GM18508 (cell line): ENCODE measurements around the gene PFDN4.
"Not testable (repeated sequence)": the region's sequence is repeated elsewhere in the genome, so short reads cannot be mapped to it uniquely, and the experiment has no call there.

Experiments
- ATAC-seq: cut with Tn5 transposase; IDR thresholded peaks from one replicate; pipeline ENCODE4 v1.9.1; 2021; ENCODE audit warnings: moderate number of reproducible peaks; ENCODE audit not compliant: insufficient read depth, unreplicated experiment

The PFDN4 gene

DNA sequence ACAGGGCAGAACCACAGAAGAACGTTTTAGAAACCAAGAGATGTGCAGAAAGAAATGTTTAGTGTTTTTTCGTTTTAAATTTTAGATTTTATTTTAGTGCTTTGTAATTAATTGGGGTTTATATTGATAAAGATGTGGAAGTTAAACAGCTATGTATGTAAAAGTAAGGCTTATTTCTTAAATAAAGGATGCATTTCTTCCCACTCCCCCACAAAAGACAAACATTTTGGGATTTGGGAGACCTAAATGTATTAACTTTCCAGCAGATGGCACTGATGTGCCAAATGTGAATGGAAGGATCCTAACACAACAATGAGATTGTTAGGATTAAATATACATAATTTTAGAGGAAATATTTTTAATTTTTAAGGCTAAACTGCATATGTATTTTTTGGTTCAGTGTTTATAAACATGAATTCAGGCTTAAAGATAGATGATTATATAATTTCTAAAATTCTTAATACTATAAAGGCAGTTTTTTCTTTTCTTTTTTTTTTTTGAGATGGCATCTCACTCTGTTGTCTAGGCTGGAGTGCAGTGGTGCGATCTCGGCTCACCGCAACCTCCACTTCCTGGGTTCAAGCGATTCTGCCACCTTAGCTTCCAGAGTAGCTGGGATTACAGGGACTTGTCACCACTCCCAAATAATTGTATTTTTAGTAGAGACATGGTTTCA is 12.0 kb downstream of the PFDN4 start:
- ATAC-seq = no peak

DNA sequence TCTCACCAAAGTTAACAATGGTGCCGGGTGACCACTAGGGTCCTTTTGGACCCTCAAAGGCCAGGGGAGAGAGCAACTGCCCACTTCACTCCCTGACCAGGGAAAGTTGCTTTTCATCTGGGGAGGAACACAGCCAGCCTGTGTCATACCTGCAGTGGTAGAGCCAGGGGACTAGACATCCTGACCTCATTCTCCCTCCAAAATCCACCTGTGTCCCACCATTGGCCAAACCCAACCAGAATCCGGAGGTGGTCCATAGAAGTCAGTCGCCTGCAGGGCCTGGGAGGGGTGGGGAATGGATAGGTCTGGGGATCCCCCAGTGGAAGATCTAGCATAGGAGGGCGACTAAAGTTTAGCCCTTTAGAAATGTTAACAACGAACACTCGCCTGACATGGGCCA is 12.8 kb downstream of the PFDN4 start:
- ATAC-seq = no peak

DNA sequence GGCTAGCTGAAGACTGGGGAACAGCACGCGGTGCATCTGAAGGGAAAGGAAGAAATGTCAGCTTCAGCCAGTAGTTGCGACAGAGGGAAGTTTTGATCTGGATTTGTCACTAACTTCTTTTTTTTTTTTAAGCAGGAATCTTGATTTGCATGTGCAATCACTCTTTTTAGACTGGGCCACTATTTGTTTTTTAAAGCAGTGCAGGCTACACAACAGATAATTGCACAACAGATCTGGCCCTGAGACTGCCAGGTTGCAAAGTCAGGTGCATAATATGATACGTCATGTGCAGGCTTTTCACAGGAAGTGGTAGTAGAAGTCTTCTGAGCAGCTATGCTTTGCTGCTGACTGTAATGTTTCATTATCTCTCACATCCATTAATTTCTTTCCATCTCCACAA is 13.5 kb downstream of the PFDN4 start:
- ATAC-seq = no peak

DNA sequence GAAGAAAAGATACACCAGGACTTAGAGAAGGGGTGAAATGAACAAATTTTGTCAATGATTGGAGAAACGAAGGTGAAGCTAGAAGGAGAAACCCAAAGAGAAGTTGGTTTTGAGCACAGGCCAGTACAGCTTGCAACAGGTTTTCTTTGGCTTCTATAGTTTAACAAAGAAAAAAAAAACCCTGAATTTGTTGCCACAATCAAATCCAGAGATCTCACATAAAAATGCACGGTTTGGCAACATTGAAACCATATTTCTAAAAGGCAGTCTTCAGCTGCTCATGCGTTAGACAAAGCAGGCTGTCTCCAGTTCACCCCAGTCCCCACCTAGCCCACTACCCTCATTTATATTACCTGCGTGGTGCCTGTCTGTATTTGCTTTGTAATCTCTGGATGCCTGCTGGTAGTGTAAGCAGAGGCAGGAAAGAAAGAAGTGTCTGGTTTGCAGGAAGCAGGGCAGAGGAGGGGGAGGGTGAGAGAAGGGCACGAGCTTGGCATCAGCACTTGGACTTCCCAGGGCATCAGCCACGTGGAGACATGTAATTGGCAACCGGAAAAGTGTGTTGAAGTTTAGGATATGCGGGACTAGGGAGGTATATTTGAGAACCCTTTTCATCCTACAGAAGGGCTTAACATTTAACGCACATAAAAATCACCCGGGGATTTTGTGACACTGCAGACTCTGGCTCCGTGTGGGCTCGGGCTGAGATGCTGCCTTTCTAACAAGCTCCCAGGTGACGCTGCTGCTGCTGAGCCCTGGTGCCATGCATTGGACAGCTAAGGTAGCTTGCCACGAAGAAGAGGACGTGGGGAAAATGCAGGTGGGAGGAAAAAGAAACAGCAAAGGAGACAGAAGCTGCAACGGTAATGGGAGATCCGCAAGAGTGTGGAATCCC is 14.4 kb downstream of the PFDN4 start:
- no peak for ATAC-seq

DNA sequence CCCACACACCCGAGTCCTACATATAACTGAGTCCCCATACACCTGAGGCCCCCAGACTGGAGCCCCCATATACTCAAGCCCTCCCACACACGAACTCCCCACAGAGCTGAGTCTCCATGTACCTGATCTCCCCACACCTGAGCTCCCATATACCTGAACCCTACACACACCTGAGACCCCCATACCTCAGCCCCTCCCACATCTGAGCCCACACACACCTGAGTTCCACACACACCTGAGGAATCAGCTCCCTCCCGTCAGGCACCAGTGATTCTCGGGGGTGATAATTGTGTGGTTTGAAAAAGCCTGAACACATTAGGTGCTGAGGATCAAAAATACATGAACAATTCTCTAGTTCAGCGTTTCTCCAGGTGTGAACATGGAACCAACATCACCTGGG is 15.4 kb downstream of the PFDN4 start:
- no peak for ATAC-seq

DNA sequence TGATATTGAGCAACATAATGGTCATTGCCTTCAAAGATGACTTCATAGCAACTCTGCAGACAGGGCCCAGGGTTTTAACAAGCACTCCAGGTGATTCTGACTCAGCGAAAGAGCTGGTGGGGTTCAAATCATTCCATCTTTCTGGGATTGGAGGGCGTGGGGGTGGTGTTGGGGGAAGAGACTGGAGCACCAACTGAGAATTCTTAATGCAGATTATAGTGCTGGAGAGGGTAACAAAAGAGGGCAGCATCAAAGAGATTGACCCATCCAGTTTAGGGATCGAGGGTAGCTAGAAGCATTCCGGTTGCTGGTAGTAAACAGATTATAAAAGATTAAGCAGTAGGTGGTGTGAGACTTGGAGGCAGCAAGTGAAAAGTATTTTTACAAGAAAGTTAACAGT is 15.9 kb downstream of the PFDN4 start:
- ATAC-seq = no peak

DNA sequence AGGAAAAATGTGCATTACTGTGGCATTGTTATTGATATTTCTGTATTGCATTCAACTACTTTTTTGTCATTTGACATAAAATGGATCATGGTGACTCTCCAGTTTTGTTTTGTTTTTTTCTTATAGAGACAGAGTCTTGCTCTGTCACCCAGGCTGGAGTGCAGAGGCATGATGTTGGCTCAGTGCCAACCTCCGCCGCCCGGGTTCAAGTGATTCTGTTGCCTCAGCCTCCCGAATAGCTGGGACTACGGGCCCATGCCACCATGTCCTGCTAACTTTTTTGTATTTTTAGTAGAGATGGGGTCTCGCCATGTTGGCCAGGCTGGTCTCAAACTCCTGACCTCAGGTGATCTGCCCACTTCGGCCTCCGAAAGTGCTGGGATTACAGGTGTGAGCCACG is 16.8 kb downstream of the PFDN4 start:
- ATAC-seq = not testable (repeated sequence)

DNA sequence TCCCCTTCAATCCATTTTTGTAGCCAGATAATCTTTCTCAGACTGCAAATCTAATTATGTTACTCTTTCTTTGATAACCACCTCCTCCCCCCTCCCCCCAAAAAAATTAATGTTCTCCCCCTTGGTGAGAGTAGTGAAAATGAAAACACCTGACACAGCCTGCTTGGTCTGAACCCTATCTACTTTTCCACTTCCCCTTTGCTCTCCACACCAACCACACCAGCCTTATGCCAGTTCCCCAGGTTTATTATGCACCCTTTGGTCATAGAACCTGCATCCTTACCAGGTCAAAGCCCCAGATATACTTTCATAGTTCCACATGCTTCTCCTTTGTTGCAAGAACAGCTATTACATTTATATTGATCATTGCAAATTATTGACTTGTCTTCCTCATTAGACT is 19.4 kb downstream of the PFDN4 start:
- peak; percentile 97 for ATAC-seq

DNA sequence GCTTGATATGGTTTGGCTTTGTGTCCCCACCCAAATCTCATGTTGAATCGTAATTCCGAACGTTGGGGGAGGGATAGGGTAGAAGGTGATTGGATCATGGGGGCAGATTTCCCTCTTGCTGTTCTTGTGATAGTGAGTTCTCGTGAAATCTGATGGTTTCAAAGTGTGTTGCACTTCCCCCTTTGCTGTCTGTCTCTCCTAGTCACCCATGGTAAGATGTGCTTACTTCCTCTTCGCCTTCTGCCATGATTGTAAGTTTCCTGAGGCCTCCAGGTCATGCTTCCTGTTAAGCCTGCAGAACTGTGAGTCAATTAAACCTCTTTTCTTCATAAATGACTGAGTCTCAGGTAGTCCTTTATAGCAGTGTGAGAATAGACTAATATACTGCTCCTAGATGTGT is 19.9 kb downstream of the PFDN4 start:
- ATAC-seq = no peak

DNA sequence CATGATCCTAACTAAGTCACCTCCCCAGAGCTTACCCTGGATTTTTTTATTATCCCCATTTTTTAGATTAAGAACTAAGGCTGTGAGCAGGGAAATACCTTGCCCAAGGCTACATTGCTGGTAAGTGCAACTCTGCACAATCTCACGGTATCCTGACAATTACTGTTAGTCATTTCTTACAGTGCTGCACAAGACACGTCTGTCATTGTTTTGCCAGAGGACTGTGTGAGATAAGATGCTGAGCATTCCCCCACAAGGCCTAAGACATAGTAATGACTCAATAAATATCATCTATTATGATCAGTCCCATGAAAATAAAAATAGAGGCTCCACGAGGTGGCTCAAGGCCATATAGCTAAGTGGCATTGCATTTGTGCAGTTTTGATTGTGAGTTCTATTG is 21.0 kb downstream of the PFDN4 start:
- ATAC-seq = no peak

DNA sequence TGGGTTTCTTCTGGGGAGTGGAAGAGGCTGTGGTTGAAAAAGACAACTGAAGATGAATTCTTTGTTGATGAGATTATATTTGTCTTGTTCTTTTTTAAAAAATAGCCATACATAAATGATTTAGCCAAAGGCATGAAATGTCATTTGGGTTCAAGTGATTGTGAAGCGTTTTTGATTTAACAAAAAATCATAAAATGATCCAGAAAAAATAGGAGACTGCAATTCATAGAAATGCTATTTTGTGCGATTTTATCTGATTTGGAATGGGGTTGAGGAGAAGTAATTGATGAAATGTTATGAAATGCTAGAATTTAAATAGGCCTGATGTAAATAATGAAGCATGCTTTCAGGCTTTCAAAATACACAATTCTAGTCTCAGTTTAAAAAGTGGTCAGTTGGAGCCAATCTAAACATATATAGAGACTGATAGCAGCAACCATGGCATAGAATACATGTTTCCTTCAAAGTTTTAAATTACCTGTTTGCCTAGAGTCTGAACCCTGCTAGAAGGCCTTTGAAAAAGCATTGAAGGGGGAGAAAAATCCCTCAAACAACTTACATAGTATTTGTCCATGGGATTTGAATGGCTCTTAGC is 21.8 kb downstream of the PFDN4 start:
- ATAC-seq = no peak

DNA sequence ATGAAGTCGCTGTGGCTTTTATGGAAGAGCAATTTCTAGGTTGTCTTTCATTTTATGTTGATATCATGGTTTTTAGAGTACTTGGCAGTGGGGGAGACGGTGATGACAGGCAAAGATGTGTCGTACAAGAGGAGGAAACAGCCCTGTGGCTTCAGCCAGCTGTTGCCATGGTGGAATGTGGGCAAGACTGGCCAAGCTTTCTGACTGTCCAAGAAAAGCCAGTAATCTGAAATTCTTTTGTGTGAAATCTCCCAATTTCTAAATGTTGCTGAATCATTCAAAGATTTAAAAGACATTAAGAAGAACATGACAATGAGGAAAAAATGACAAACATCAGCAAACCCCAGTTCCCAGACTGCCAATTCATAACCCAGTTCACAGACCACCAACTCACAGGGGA is 23.1 kb downstream of the PFDN4 start:
- ATAC-seq = no peak

DNA sequence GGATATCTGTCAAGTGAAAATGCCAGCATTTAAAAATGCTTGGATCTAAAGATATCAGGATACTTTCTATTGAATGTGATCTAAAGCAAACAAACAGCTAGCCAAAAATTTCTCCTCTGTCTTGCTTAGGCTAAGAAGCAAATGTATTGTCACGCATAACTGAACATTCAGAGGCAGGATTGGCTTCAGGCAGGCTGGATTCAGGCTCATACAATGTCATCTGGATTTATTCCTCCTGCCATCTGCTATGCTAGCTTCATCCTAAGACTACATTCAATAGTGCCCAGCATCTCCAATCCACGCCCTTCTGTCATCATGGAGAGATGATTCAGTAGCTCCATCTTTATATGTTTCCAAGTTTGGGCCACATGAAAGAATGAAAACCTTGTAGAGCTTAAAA is 27.1 kb downstream of the PFDN4 start:
- no peak for ATAC-seq

DNA sequence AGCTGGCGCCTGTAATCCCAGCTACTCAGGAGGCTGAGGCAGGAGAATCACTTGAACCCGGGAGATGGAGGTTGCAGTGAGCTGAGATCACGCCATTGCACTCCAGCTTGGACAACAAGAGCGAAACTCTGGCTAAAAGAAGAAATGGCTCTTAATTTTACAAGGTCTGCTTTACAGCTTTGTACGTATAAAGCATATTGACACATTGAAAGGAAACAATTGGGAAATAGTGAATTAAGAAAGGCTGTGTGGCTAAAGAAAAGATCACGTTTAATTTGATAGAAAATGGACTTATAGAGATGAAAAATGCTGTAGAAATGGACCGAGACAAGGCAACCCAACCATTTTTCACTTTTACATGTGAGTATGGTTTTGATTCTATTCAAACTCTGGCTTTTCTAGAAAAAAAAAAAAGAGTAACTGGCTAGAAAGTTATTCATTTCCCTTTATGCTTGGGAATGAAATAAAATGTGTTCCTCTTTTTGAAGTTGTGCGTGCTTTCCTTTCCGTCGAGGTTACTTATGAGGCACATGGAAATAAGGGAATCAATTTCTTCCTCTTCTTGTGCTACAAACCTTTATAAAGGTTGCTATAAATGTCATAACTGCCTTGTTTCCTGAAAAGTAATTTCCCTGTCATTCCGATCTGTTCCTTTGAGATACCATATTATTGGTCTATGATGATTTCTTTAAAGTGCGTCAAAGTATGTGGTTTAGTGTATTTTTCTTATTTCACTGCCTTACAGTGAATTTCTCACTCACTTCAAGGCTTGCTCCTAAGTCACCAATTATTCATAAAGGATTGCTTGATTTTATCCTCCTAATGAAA is 29.4 kb downstream of the PFDN4 start:
- no peak for ATAC-seq

DNA sequence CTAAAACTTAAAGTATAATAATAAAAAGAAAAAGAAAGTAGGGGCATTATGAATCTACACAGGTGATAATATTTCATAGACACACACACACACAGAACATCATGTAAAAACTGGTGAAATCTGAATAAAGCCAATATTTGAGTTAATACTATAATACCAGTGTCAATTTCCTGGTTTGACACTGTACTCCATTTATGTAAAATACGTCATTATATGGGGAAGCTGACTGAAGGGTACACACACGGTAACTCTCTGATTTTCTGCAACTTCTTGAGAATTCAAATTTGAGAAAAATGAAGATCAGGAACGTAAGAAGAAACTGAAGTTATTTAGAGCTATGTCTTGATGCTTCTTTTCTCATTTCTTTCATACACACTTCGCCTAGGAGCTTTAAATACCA is 36.2 kb downstream of the PFDN4 start:
- ATAC-seq = no peak

DNA sequence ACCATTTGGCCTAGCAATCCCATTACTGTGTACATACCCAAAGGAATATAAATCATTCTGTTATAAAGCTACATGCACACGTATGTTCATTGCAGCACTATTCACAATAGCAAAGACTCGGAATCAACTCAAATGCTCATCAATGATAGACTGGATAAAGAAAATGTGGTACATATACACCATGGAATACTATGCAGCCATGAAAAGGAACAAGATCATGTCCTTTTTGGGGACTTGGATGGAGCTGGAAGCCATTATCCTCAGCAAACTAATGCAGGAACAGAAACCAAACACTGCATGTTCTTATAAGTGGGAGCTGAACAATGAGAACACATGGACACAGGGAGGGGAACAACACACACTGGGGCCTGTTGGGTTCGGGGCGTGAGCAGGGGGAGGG is 40.8 kb downstream of the PFDN4 start:
- not testable (repeated sequence) for ATAC-seq

DNA sequence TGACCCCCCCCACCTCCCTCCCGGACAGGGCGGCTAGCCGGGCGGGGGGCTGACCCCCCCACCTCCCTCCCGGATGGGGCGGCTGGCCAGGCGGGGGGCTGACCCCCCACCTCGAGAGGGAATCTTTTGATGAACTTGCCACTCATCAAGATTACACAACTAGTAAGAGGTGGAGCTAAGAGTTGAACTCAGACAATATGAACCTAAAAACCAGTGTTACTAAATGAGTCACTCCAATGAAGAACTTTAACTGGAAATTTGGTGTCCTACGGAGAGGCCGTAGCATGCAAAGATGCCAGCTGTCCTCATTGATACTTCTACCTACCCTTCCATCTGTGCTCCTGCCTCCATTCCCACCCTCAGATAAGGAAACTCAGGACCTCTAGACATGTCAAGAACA is 42.8 kb downstream of the PFDN4 start:
- ATAC-seq = no peak

DNA sequence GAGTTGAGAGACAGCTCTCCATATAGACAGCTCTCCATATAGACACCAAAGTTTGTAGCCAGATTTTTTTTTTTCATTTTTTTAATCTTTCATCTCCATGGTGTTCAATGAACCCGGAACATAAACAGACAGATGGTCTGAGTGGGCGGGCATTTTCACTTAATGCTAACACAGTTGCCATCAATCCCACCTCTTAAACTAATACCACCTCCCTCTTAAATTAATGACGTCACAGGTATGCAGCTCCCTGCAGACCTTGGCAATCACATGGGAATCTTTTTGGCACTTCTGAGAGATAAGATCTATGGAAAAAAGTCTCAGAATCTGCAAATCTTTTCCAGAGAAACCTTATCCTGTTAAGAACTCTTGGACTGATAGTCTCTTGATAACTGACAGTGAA is 43.2 kb downstream of the PFDN4 start:
- ATAC-seq = no peak

DNA sequence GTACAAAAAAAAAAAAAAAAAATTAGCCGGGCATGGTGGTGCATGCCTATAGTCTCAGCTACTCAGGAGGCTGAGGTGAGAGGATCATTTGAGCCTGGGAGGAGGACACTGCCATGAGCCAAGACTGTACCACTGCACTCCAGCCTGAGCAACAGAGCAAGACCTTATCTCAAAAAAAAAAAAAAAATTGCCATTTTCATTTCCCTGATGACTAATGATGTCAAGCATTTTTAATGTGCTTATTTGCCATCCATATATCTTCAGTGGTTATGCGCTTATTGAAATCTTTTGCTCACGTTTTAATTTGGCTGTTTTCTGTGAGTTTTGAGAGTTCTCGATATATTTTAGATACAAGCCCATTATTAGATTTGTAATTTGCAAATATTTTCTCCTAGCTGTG is 46.7 kb downstream of the PFDN4 start:
- no peak for ATAC-seq

DNA sequence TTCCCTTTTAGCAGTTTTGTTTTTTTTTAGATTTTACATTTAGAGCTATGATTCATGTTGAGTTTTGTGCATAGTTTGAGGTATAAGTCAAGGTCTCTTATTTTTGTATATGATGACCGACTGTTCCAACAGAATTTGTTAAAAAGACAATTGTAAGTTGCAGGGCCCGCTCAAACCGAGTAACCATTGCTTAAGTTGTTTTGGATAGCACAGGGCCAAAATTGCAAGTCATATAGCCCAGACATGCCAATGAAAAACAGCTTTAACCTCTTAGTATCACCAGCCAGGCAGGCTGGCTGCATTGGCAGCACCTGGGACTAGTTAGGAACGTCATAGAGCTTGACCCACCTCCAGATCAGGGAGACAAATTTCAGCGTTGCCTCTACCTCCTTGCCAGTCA is 47.3 kb downstream of the PFDN4 start:
- no peak for ATAC-seq

DNA sequence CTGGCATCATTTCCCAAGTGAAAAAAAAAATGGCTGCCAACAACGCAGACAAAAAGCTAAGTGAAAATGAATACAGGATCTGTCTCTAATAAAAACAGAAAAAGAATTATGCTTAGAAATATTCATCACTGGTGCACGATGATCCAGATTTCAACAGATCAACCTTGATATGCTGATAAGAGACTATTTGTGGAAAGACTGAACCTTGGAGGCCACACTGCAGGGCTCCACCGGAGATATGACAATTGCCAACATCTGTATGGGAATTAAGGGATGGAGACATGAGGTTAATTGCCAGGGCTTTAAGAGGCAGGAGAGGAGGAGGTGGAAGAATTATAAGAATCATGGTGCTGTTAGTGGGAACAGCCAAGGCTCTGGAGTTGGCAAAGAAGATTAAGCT is 48.3 kb downstream of the PFDN4 start:
- no peak for ATAC-seq
